Dermis blood vessel endothelial cell (primary cell): ENCODE measurements around the gene TRMT1. TPM values are rescaled to one million over a fixed set of nuclear protein-coding genes. Genes with fewer than 3 reads are reported as not detected.

Experiments
- DNase-seq: peaks from one replicate; pipeline ENCODE4 v3.0.0; 2010
- total RNA-seq: library from RNA; depleted of rRNA; stranded (reverse); fragments of >200 nt; gene quantifications from 2 replicates; pipeline ENCODE4 v1.2.3, GENCODE V29; 2014

The TRMT1 gene
- total RNA-seq, 1 donor from 2014 or later, result 47.0 TPM

DNA sequence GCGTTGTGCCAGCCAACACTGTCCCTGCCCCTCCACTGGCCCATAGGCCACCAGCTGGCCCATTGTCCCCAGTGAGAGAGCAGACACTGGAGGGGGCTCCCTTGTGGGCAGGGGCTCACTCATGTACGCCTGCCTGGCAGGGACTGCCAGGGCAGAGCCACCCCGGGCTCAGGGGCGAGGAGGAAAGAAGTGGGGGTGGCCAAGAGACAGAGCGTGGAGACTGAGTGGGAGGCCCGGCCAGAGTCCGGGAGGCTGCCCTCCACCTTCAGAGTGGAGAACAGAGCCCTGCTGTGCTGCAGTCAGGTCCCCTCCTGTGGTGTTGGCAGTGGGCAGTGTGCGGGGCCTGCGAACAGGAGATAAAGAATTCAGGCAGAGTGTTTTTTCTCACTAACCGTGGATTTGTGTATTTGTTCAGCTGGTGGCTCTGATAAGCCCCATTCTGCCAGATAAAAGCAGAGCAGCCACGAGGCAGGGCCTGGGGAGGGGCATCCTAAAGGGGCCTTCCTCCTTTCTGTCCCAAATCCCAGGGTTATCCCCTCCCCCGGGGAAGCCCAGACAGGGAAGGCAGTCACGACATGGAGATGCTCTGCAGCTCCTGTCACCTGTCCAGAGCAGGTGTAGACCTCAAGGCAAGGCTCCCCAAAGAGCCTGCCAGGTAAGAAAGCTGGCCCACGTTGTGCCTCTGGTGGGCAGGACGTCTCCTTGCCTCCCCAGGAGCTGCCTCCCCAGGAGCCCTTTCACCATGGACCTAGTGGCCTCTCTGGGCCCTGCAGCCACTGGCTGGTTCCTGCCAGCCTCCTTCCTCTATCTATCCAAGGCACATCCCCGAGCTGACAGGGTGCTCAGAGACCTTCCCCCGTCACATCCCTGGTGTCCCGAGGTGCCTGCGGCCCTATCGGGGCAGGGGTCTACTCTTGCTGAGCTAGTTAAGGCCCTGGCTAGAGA lies 46.9 kb downstream of the TRMT1 start:
- no peak for DNase-seq

DNA sequence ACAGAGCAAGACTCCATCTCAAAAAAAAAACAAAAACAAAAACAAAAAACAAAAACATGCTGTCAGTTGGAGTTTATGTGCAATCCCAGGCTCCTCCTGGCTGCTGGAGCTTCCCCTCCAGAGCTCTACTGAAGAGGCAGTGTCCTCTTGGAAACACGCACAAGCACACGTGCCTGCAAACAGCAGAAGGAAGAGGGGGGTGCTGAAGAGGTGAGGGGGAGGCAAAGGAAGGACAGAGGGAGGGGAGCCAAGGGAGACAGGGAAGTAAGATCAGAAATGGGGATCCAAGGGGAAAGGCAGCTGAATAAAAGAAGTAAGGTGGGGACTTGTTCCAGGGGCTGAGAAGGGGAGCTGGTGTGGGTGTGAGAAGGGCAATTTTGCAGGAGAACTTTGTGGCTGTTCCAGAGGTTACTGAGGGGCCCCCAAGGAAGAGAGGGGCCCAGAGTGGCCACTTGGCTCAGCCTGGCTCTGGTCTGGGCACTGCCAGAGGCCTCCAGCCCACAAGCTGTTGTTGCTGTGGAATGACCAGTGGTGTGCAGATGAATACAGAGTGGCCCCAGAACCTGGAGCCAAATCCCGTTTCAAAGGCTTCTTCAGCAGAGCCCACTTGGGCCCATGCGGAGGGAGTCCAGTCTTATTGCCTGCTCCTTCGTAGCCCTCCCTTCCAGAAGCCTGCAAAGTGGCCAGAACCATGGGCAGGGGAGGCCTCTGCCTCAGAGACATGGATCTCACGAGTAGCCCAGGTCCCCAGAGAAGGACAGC lies 48.3 kb downstream of the TRMT1 start:
- DNase-seq, result no peak

DNA sequence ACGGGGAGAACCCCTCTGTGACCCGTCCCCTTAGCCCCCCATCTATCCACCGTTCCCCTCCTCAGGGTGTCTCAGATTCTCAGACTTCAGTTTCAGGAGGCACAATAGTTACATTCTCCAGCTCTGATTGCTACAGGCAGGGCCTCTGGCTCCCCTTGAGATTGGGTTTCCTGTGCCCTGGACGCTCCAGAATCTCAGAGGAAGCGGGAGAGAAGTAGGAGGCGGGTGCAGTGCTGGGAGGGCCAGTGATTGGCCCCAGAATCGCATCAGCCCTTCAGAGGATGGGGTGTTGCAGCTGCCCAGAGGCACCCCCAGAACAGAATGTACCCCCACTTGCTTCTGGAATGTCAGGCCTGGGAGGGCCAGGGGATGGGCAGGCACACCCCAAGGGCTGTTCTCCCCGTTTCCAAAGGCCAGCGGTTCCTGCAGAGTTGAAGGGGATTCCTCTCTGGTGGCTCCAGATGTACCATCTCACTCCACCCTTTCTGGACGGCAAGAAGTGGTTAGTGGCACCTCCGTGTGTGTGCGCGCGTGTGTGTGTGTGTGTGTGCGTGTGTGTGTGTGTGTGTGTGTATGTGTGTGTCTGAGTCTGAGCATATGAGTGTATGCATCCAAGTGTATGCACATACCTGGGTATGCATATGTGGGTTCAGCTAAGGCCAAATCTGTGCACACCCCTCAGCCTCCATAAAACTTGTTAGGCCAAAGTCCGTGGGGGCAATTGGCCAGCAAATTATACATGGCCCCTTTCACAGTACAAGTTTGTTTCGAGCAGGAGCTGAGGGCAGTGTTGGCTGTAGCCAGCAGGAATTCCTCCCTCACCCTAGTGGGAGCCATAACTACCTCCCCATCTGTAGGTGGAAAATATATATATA lies 49.4 kb downstream of the TRMT1 start:
- no peak for DNase-seq

DNA sequence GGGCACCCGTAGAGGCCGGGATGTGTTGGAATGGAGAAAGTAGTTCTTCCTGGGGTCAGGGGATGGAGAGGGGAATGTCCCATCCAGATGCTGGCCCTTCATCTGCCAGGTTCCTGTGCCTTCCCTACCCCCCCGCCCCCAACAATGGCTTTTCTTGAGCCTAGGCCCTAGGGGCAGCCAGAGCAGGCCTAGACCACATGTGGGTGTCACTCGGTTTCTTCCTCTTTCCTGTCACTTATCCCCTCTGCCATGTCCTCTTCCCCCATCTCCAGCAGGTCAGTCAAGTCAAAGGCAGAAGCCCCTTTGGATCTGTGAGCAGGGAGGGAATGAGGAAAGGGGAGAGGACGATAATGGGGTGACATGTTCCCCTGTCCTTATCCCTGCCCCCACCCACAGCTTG lies 50.3 kb downstream of the TRMT1 start:
- no peak for DNase-seq

DNA sequence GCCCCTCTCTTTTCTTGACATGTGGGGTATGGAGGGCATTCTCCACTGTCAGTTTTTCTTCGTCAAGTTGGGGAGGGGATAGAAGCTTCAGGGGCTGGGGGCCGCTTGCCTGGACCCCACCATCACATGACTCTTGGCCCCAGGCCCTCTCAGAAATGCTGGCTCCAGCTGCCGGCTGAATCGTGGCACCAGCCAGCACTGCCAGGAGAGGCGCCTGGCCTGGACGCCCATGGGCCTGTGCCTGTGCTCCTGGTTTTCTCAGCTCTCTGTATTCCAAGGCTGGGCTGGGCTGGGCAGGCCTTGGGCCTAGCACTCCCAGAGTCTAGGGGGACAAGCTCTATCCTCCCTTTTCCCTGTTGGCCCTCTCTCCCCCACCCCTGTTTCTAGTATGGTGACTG lies 52.4 kb downstream of the TRMT1 start:
- no peak for DNase-seq

DNA sequence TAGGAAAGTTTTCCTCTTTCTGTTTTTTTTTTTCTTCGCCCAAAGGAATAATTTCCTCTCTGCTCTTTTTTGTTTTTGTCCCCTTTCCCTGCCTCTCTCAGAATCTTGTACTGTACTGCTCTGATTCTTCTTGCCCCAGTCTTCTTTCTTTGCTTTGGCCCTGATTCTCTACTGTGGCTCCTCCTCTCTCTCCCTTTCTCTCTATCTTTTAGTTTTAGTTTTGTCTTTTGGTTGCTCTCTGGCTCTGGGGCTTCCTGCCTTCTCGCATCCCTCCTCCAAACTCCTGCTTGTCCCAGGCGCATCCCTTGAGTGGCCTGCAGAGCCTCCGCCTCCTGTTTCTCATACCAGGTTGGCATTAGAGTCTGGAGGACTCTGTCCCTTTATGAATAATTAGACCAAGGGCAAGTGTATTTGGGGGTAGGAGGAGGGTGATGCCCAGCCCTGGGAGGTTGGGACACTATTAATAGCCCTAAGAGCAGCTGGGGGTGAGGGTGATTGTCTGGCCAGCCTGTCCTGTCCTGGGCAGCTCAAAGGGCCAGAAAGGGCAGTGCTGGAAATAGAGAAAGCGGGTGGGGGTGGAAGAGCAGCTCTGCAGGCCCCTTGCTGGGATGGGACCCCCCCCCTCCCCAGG lies 53.0 kb downstream of the TRMT1 start:
- no peak for DNase-seq

DNA sequence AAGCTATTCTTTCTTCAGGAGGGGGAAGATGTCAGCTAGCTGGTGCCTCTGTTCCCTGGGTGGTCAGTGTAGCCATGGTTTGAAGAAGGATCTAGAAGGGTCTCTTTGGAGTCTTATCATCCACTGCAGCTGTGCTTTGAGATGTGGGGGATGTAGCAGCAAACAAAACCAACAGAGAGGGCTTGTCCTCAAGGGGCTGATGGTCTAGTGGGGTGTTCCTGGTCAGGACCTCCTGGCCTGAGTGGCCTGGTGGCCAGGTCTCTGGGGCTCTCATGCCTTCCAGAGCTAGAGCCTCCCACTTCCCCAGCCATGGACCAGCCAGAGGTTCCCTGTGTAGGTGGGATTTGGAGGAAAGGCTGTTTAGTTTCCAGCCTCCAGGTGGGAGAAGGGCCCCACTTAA lies 54.2 kb downstream of the TRMT1 start:
- DNase-seq, result no peak

DNA sequence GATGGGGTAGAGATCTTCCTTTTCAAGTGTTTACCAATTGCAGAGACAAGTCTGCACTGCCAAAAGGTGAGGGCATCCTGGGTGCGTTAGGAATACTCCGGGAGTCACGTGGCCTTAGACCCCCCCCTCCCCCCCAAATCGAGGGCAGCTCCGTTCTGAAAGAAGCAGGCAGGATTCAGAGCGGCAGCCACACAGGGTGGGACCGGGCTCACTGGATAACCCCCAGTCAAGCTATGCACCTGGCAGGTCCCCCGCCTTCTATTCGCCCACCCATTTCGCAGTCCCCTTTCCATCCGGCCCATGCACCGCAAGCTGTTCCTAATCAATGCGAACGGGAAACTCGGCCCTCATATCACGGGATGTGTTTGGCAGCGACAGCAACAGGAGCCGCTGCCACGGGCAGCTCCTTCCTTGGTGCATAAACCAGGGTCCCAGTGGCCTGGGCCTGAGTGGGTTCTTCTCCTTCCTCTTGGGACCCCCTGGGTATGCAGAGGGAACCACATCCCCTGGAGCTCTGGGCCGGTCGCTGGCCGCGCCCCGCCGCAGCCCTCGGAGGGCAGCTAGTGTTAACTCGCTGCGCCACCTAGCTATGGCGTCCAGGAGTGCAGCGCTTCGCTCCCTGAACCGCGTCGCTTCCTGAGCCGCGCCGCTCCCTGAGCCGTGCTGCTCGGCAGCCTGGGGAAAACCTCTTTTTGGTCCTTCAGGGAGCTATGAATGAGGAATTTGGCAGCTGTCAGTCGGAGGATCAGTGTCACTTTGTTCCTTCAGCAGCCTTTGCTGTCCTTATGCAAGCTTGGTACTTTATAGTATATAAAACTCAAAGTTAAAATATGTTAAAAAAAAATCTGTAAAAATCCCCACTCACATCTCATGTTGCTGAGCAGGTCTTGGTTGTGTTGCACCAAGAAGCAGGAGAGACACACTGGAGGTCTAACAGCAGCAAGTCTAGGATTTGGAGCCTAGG lies 55.3 kb downstream of the TRMT1 start:
- DNase-seq, result peak; percentile 88

DNA sequence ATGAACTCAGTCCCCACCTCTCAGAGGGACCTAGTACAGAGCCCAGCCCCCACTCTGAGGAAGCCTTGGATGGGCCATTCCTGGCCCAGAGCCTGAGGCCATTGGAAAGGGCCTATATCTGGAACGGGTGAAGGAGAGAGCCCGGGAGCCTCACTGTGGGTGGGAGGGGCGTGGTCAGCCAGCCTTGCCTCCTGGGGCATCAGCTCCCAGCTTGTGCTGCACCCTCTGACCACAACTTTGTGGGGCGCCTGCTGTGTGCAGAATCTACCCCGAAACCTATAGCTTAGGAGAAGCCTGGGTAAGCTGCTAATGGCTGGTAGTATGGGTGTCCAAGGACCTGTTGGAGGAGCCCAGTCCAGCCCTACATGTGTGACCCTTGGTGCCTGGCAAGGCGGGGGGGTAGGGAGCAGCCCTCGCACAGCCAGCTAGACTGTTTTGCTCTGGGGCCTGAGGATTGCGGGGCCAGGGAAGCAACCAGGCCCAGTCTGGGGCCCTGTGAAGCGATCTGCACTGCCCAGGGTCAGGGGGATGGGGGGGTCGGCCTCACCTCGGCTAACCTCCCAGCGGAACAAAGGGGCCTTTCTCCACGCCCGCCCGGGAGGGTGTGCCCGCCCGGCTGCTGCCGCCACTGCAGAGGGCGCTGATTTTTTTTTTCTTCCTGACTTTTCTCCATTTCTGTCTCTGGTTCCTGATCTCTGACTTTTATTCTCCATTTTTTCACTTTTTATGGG lies 56.1 kb downstream of the TRMT1 start:
- DNase-seq, result no peak

DNA sequence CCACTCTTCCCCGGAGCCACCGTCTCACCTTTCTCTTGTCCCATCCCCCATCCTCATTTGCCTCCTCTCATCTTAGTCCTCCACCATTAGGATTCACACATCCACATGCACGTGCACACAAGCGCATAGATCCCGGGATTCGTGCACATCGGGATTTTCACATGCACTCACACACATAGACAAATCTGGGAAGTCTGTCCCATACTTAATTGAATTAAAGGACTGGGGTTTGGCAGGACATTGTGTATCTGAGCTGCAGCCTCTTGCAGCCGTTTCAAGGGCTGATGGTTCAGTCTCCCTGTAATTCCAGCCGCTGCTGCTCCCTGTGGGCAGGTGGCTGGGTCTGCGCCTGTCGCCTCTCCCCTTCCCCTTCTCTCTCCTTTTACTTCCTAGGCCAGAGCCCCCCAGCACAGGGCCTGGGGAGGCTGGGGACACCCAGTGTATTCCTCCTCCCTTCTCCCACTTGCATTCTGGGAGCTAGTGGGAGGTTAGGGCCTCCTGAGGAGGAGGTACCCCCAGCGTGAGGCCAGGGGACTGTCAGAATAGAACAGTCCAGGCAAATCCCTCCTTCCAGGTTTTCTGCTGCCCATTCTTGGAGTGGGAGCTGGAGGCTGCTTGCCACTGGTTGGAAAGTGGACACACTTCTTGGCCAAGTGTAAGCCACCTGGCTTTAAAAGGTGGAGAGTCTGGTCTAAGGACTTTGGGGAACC lies 57.4 kb downstream of the TRMT1 start:
- no peak for DNase-seq

DNA sequence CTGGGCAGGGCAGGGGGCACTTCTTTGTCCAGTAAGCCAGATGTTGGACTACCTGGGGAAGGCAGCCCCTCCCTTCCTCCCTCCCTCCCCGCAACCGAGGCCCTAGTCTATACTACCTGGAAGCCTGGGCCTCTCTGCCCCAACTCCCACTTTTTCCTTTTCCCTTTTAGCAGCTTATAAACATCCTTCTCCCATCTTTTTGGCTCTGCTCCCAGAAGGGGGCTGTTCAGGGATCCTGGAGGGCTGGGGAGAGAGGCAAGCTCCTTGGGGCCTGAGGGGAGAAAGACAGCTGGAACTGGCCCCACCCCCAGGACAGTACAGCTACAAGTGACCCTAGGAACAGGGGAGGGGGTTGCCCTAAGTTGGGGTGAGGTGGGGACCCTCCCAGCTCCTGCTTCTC lies 58.8 kb downstream of the TRMT1 start:
- no peak for DNase-seq

DNA sequence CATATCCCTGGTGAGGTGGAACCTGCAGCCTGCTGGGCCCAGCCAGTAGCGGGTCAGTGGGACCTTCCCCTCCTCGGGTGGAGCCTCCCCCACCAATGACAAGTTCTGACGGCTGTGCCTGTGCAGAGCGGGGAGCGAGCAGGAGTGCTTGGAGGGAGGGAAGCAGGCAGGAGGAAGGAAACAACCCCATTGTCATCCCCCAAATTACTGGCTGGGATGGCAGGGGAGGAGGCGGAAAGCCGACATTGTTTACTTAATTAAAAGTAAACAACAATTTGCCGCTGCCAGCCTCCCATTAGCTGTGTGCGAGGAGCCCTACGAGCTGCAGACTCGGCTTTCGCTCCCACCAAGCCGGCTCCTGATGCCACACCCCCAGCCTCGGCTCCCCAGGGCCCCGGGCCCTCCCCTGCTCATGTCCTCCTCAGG lies 59.4 kb downstream of the TRMT1 start:
- no peak for DNase-seq

DNA sequence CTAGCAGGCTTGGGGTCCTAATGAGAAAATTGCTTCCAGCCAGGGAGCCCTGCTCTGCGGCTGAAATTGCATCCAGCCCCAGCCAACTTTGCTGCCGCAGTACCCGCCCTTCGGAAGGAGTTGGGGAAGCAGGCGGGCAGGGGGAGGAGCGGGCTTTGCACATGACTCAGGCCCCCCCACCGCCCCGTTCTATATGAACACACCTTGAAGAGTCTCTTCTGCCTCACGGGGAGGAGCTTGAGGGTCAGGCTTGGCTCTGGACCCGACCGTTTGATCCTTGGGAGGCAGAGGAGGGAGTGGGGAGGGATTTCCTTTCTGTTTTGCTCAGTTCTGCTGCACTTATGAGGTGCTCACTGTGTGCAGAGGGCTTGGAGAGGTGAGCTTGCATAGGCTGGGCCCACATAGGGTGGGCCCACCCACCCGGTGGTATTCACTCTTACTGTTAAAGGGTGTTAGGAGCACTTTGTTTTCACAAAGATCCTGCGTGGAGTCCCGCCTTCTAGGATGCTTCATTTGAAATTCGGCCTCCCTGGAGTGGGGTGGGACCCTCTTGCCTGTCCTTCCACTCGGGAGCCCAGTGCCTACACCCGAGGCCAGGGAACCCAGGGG lies 60.4 kb downstream of the TRMT1 start:
- no peak for DNase-seq

DNA sequence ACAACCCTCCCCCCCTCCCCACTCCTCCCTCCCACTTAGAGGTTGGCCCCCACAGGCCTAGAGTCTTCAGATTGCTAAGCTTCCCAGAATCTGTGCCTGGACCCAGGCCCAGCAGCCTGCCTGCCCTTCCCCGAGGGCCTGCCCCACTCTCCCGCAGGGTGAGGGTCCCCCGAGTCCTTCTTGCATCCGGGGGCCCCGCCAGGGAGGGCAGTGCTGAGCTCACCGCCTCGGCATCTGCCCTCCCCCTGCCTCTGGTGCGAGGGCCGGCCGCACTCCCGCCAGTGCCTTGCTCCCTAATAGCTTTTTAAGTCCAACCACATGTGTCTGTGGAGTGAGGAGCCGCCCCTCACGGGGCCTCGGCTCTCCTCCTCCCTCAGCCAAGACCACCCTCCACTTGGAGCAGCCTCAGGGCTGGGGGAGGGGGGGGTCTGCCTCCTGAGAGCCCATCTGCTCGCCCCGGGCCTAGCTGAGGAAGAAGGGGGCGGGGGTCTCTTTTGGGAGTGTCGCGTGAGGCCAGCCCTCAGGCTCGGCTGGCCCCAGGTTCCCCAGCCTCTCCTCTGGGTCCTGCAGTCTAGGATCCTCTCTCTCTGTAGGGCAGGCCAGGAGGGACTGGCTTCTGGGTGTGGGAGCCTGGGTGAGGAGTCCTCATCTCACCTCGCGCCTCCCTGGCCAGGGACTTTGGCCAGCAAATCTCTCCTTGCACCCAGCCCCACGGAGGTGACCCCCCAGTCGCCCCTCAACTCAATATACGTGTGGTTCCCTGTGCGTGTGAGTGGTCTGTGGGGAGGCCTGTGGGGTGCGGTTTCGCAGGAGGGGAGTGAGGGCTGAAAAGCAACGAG lies 61.1 kb downstream of the TRMT1 start:
- DNase-seq, result peak; percentile 44
